Measurements from ENCODE around the gene LSM2. TPM values are rescaled to one million over a fixed set of nuclear protein-coding genes. Genes with fewer than 3 reads are reported as not detected.

Gene LSM2
- total and polyA plus RNA-seq, 5 experiments from 2014 or later: 28.9 to 80.3 (median 67.1) TPM

DNA sequence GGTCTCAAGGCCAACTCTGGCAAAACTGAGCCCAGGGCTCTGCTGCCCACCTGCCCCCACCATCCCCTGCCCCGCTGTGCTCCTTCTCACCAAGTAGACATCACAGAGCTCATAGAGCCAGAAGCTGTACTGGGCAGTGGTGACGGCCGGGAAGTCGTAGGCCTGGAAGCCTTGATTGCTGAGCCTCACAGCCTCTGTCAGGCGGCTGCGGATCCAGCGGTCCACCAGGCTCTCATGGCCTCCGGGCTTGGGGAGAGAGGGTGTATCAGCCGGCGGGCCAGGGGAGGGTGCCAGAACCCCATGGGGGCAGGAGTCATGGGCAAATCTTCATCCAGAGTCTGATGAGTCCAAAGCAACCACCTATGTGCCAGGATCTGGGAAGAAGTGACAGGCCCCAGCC, 26.9 kb downstream of the LSM2 start:
- H3K4me3 Mint-ChIP-seq: no peak overlapping the region
- POLR2A ChIA-PET: no interaction called here

DNA sequence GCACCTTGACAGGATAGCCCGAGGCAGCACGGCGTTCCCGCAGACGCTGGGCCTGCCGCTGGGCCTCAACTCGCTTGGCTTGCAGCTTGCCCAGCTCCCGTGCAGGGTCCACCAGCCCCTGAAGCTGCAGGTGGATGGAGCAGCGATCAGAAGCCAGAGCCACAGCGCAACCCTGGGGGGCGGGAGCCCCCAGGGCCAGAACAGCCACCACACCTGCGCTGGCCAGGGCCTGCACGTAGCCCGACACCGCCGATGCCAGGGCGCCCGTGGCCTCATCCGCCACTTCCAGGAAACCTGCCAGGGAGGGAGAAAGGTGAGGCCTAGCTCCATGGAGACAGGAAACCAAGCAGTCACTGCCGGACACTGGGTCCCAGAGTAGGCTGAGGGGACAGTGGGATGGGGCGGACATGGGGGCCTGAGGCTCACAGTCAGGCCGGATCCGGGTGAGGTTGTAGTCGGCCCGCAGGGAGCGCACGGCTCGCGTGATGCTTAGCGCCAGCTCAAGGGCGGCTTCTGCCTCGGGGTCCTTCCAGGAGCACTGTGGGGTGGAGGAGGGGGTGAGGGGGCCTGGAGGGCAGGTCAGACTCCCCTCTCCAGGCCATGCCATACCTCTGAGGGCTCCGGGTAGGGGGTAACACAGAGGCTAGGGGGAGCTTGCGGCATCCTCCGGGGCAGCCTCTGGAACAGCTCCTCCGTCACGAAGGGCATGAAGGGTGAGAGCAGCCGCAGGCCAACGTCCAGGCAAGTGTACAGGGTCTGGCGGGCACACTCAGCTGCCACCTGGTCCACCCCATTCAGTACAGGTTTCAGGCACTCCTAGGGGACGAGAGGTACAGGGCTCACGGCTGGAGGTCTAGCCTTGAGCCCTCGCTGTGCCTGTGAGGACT, 27.5 kb downstream of the LSM2 start:
- H3K27me3 Mint-ChIP-seq: peaks cover 0 to 13% (median 0%) of the 10 kb centered on the region in 5 donors
- POLR2A ChIA-PET: no interaction called here
- H3K27ac Mint-ChIP-seq: no peak overlapping the region

More for the DNA sequence above, 26.9 kb downstream of the LSM2 start:
- DNase-seq (no peak), ATAC-seq (no peak)
- peaks cover 0 to 49% (median 21%) of the 10 kb centered on the region in 3 donors for H3K36me3 Mint-ChIP-seq
- peaks cover 0 to 13% (median 0%) of the 10 kb centered on the region in 5 donors for H3K27me3 Mint-ChIP-seq
- no peaks in the 10 kb centered on the region for H3K9me3 Mint-ChIP-seq
- peaks cover 9 to 27% (median 23%) of the 10 kb centered on the region in 4 donors for H3K4me1 Mint-ChIP-seq
- no peak overlapping the region for H3K27ac Mint-ChIP-seq

DNA sequence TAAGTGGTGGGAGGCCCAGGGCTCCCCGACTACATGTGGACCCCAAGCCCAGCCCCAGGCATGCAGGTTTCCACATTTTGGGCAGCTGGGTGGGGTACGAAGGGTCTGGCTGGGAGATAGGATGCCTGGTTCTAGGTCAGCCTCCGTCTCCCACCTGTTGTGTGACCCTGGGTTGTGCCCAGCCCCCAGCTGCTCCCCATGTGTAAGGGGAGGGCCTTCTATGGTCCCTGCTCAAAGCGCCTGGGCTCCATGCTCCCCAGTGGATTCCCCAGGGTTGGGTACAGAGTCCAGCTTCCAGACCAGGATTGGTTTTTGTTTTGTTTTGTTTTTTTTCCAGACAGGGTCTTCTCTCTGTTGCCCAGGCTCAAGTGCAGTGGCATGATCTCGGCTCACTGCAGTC, 28.6 kb downstream of the LSM2 start:
- no peak for ATAC-seq
- H3K36me3 Mint-ChIP-seq: peaks cover 0 to 38% (median 16%) of the 10 kb centered on the region in 3 donors
- H3K27me3 Mint-ChIP-seq: peaks cover 0 to 13% (median 0%) of the 10 kb centered on the region in 5 donors
- no peak for DNase-seq
- H3K9me3 Mint-ChIP-seq: no peaks in the 10 kb centered on the region
- H3K4me3 Mint-ChIP-seq: no peak overlapping the region
- H3K4me1 Mint-ChIP-seq: peaks cover 9 to 29% (median 25%) of the 10 kb centered on the region in 4 donors
- no peak overlapping the region for H3K27ac Mint-ChIP-seq
- POLR2A ChIA-PET: no interaction called here

More for the DNA sequence above, 27.5 kb downstream of the LSM2 start:
- peaks cover 9 to 27% (median 24%) of the 10 kb centered on the region in 4 donors for H3K4me1 Mint-ChIP-seq
- DNase-seq (no peak), ATAC-seq (no peak)
- no peak overlapping the region for H3K4me3 Mint-ChIP-seq
- H3K36me3 Mint-ChIP-seq: peaks cover 0 to 42% (median 16%) of the 10 kb centered on the region in 3 donors
- no peaks in the 10 kb centered on the region for H3K9me3 Mint-ChIP-seq

DNA sequence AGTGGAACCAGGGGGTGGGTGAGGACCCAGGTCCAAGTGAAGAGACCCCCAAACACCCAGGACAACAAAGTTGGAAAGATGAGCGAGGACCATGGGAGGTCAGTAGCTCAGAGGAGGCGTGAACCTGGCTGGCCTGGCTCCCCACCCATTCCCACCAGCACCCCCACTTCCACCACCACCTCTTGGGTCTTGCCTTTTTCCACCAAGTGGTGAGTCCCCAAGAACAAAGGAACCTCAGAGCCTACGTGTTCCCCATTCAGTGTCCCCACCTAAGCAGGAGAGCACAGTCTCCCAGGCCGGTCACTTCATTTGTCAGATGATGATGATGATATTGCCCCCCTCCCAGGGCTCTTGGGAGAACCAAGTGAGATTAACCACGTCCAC, 29.1 kb downstream of the LSM2 start:
- ATAC-seq: no peak
- DNase-seq: no peak
- peak overlapping the region in 2 of 10 donors; percentile 20 to 43 for H3K27ac Mint-ChIP-seq
- H3K4me3 Mint-ChIP-seq: peak overlapping the region in 1 of 10 donors; percentile 55
- H3K9me3 Mint-ChIP-seq: no peaks in the 10 kb centered on the region
- H3K27me3 Mint-ChIP-seq: peaks cover 0 to 13% (median 0%) of the 10 kb centered on the region in 5 donors
- POLR2A ChIA-PET: no interaction called here
- H3K36me3 Mint-ChIP-seq: peaks cover 0 to 33% (median 13%) of the 10 kb centered on the region in 3 donors
- peaks cover 9 to 35% (median 30%) of the 10 kb centered on the region in 4 donors for H3K4me1 Mint-ChIP-seq

DNA sequence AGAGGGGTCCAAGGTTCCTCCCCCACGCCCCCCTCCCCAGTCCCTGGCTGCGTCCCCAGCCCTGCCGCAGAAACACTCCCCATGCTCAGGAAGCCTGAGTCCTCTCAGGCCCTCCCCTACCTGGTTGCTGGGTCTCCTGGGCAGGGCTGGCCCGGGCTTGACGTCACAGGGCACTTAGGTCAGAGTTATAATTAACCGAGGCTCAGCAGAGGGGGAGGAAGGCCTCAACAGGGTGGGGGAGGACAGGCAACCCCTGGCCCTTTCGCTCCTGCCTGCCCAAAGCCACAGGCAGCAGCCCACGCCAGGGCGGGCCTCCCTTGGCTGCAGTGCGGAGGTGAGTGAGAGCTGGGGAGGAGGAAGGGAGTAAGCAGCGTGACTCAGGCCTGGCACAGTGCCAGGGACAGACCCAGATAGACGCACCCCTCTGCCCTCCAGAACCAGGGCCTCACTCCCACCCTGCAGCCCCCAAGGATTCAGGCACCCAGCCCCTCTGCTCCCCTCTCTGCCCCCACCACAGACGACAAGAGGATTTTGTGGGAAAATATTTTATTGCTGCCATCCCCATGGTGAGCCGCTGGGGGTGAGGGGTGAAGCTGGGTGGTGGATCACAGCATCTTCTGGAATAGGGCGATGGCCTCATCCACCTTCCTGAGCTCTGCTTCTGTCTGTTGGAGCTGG, 29.6 kb downstream of the LSM2 start, which contains the start of gene VWA7:
TSS of gene VWA7 (minus strand) at position 340 of the 678 bp plus-strand sequence. CDS start 549 bp downstream, outside the sequence.
- DNase-seq (peak in 8 of 10 donors; percentile 24 to 76 (median 32)), ATAC-seq (peak; percentile 65)
- H3K4me3 Mint-ChIP-seq: peak within 1 kb of the TSS in 8 of 10 donors; percentile 12 to 62 (median 46)
- peaks cover 0 to 13% (median 0%) of the 10 kb centered on the region in 5 donors for H3K27me3 Mint-ChIP-seq
- POLR2A ChIA-PET: interaction anchor here (0.9 kb wide), 1 partner anchor 50 kb away, joined by 3 read pairs; the partner anchor contains the start of gene HSPA1B
- H3K4me1 Mint-ChIP-seq: peaks cover 9 to 37% (median 35%) of the 10 kb centered on the region in 4 donors
- no peaks in the 10 kb centered on the region for H3K9me3 Mint-ChIP-seq
- H3K36me3 Mint-ChIP-seq: peaks cover 0 to 29% (median 10%) of the 10 kb centered on the region in 3 donors
- peak within 1 kb of the TSS in 5 of 10 donors; percentile 35 to 89 (median 55) for H3K27ac Mint-ChIP-seq

DNA sequence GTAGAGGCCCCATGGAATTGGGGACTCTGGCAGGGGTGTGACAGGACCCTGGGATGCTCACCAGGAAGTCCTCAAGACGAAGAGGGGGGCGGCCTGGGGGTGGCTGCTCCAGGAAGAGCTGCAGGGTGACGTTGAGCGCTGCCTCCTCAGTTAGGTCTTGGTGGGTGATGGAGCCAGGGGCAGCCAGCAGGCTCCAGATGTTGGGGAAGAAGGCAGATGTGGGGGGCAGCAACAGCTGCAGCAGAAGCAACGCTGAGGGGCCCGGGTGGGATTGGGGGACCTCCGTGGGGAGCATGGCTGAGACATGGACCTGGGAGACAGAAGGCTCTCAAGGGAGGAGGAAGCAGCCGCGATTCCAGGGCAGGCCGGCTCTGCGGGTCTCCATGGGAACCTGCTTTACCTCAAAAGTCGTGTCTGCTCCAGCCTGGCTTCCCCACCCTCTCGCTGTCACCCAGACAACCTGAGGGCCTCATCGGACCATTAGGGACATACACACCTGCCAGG, 30.2 kb downstream of the LSM2 start:
- Mint-ChIP-seq H3K9me3 (no peaks in the 10 kb centered on the region), H3K36me3 (peaks cover 0 to 26% (median 10%) of the 10 kb centered on the region in 3 donors), H3K27ac (peak overlapping the region in 3 of 10 donors; percentile 55 to 89 (median 84)), H3K4me3 (peak overlapping the region in 7 of 10 donors; percentile 15 to 62 (median 47)), H3K27me3 (peaks cover 0 to 13% (median 0%) of the 10 kb centered on the region in 5 donors), H3K4me1 (peaks cover 10 to 38% (median 37%) of the 10 kb centered on the region in 4 donors)
- POLR2A ChIA-PET: interaction anchor here (0.9 kb wide), 1 partner anchor 51 kb away, joined by 3 read pairs; the partner anchor contains the start of gene HSPA1B
- ATAC-seq: peak; percentile 11
- no peak for DNase-seq

DNA sequence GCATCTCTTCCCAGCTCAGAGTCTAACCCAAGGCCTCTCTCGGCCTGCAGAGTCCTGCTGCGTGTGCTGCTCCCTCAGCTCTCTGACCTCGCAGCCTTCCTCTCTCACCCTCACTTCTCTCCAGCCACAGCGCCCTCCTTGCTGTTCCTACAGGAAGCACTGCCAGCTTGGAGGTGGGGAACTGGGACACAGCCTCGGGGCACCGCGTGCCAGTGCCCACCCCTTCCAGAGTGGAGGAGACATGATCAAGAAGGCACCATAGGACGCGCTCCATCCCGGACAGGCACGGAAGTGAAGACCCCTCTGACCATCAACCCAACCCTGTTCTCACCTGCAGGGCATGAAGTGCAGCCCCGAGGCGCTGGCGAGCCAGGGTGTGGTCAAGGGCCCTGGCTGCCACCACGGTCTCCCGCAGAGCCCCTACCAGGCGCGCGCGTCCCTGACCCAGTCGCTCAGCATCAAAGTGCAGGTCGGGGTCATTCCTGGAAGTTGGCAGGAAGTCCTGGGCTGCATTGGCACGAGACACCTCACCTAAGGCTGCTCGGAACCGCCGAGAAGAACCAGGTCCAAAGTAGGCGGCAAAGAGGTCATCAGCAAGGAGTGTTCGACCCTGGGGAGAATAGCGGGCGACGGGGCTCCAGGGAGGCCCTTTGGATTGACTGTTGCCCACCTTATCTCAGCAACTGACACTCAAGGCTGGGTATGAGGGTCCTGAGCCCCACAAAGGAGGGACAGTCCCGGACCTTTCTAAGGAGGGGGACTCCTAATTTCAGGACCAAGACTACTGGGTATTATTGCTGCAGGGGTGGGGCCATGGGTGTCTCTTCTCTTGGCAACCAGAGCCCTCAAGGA, 30.9 kb downstream of the LSM2 start:
- H3K4me1 Mint-ChIP-seq: peaks cover 13 to 45% (median 43%) of the 10 kb centered on the region in 4 donors
- H3K27me3 Mint-ChIP-seq: peaks cover 0 to 13% (median 0%) of the 10 kb centered on the region in 5 donors
- DNase-seq: no peak
- no peak for ATAC-seq
- peak overlapping the region in 5 of 10 donors; percentile 18 to 62 (median 49) for H3K4me3 Mint-ChIP-seq
- H3K9me3 Mint-ChIP-seq: no peaks in the 10 kb centered on the region
- POLR2A ChIA-PET: interaction anchor here (0.9 to 1.6 kb wide), 3 partner anchors 8 to 36 kb away, joined by 3 to 5 read pairs (median 3); partner anchors contain the start of genes LSM2 and MSH5
- H3K27ac Mint-ChIP-seq: peak overlapping the region in 5 of 10 donors; percentile 6 to 89 (median 40)
- peaks cover 0 to 22% (median 9%) of the 10 kb centered on the region in 3 donors for H3K36me3 Mint-ChIP-seq

DNA sequence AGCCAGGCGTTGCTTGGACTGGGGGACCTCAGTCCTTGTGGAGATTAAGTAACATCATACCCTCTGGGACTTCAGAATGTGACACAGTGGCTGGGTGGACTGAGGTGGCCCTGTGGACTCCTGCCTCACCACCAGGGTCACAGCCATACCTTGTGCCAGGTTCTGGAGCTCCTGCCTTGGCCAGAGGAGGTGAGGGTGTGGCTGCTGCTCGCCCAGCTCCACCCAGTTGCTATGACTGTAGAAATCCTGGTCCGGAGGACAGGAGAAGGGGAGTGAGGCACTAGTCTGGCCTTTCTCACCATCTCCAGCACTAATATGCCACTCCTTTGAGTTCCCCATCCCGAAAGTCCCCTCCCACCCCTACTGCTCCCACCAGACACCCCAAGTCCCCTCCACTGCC, 31.6 kb downstream of the LSM2 start:
- H3K27ac Mint-ChIP-seq: peak overlapping the region in 2 of 10 donors; percentile 40 to 89
- H3K9me3 Mint-ChIP-seq: no peaks in the 10 kb centered on the region
- H3K4me3 Mint-ChIP-seq: peak overlapping the region in 1 of 10 donors; percentile 18
- peaks cover 0 to 15% (median 4%) of the 10 kb centered on the region in 3 donors for H3K36me3 Mint-ChIP-seq
- peaks cover 13 to 45% (median 43%) of the 10 kb centered on the region in 4 donors for H3K4me1 Mint-ChIP-seq
- DNase-seq (no peak), ATAC-seq (no peak)
- peaks cover 0 to 13% (median 0%) of the 10 kb centered on the region in 5 donors for H3K27me3 Mint-ChIP-seq
- POLR2A ChIA-PET: interaction anchor here (0.9 to 1.6 kb wide), 3 partner anchors 9 to 35 kb away, joined by 3 to 5 read pairs (median 3); partner anchors contain the start of genes LSM2 and MSH5

DNA sequence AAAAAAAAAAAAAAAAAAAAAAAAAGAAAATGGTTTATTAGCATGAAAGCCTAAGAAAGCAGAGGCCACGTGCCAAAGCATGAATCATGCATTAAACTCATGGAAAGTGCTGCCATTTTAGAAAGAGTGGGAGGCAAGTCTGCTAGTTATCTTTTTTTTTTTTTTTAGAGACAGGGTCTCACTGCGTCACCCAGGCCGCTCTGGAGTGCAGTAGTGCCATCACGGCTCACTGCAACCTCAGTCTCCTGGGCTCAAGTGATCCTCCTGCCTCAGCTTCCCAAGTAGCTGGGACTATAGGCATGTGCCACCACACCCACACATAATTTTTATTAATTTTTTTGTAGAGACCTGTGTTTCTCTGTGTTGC, 34.8 kb downstream of the LSM2 start:
- Mint-ChIP-seq H3K27me3 (peaks cover 0 to 13% (median 0%) of the 10 kb centered on the region in 5 donors), H3K9me3 (no peaks in the 10 kb centered on the region), H3K36me3 (no peaks in the 10 kb centered on the region), H3K4me1 (peaks cover 18 to 49% (median 43%) of the 10 kb centered on the region in 4 donors), H3K27ac (peak overlapping the region in 4 of 10 donors; percentile 41 to 75 (median 72)), H3K4me3 (peak overlapping the region in 8 of 10 donors; percentile 43 to 81 (median 56))
- POLR2A ChIA-PET: interaction anchor here (0.6 to 1.8 kb wide), 6 partner anchors 9 to 1807 kb away, joined by 3 to 11 read pairs (median 4); partner anchors contain the start of genes HSPA1A and HSPA1L
- DNase-seq: no peak
- peak; percentile 28 to 34 for ATAC-seq

DNA sequence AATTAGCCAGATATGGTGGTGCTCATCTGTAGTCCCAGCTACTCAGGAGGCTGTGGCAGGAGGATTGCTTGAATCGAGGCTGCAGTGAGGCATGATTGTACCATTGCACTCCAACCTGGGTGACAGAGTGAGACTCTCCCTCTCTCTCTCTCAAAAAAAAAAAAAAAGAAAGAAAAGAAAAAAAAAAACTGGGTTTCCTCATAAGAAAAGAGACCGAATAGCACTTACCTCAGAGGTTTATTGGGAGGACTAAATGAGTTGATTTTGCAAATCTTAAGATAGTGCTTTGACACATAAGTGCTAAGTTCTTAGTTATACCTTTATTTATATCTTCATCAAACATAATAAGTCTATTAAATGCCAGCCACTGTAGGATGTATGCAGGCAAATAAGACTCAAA, 35.9 kb downstream of the LSM2 start:
- DNase-seq: no peak

More for the DNA sequence above, 35.9 kb downstream of the LSM2 start:
- Mint-ChIP-seq H3K4me1 (peaks cover 15 to 42% (median 35%) of the 10 kb centered on the region in 4 donors), H3K27me3 (peaks cover 0 to 7% (median 0%) of the 10 kb centered on the region in 5 donors), H3K4me3 (peak overlapping the region in 1 of 10 donors; percentile 30), H3K27ac (no peak overlapping the region), H3K9me3 (no peaks in the 10 kb centered on the region), H3K36me3 (no peaks in the 10 kb centered on the region)
- no peak for ATAC-seq
- POLR2A ChIA-PET: interaction anchor here (0.7 to 1.5 kb wide), 6 partner anchors 24 to 1954 kb away, joined by 3 to 7 read pairs (median 4); partner anchors contain the start of gene GPANK1

Measured in naive thymus-derived CD8-positive, alpha-beta T cell (primary cell).